CD8-positive, alpha-beta memory T cell (primary cell): ENCODE data around the gene NEURL1B. TPM values are rescaled to one million over a fixed set of nuclear protein-coding genes. Genes with fewer than 3 reads are reported as not detected.
A peak's percentile ranks its signal among the peaks of the same experiment; 100 is the strongest.

Experiments used
- CTCF ChIA-PET: fragments of 350-600 bp; sonication (Branson Sonifier 250); formaldehyde crosslinking; loops from one replicate; lab custom pipeline; 2021; ENCODE audit warnings: antibody characterized with exemption; lab: Charles Lee
- POLR2A ChIA-PET: fragments of 350-600 bp; sonication (Branson Sonifier 250); formaldehyde crosslinking; loops from one replicate; lab custom pipeline; 2021; ENCODE audit warnings: antibody characterized with exemption; lab: Charles Lee
- DNase-seq, 5 donors: peaks; one replicate each; pipeline versions ENCODE4 v3.0.0 to v3.0.0-alpha.2; 2020 to 2022; ENCODE audit warnings: mixed read lengths in 1 of 5
- H3K27ac ChIP-seq: one replicate; pipeline ENCODE4 v1.7.0; 2013; ENCODE audit warnings: low read depth, mild to moderate bottlenecking, low read length, moderate library complexity
- H3K27me3 ChIP-seq: 2 replicates; pipeline ENCODE4 v1.7.0; 2013; ENCODE audit warnings: low read length, mild to moderate bottlenecking; ENCODE audit not compliant: insufficient read depth, poor library complexity, severe bottlenecking
- H3K36me3 ChIP-seq: 2 replicates; pipeline ENCODE4 v1.7.0; 2013; ENCODE audit warnings: mild to moderate bottlenecking, low read length, moderate library complexity; ENCODE audit not compliant: insufficient read depth
- H3K4me1 ChIP-seq: 2 replicates; pipeline ENCODE4 v1.7.0; 2013; ENCODE audit warnings: mild to moderate bottlenecking, low read length, moderate library complexity; ENCODE audit not compliant: insufficient read depth
- H3K4me3 ChIP-seq: 2 replicates; pipeline ENCODE4 v1.7.0; 2013; ENCODE audit warnings: mild to moderate bottlenecking, low read length
- H3K9me3 ChIP-seq: 2 replicates; pipeline ENCODE4 v1.7.0; 2013; ENCODE audit warnings: mild to moderate bottlenecking, low read length
- H3K27ac Mint-ChIP-seq, 8 donors: one replicate each; pipeline ENCODE4 v1.8.0; 2020 to 2021; ENCODE audit warnings: mixed read lengths in 8 of 8, mild to moderate bottlenecking in 6 of 8, inconsistent platforms in 3 of 8, moderate library complexity in 3 of 8
- H3K27me3 Mint-ChIP-seq, 2 donors: one replicate each; pipeline ENCODE4 v1.8.0; 2020 to 2021; ENCODE audit warnings: mixed read lengths in 2 of 2, mild to moderate bottlenecking in 1 of 2, moderate library complexity in 1 of 2
- H3K36me3 Mint-ChIP-seq, 3 donors: one replicate each; pipeline ENCODE4 v1.8.0; 2020 to 2021; ENCODE audit warnings: mixed read lengths in 3 of 3, inconsistent platforms in 1 of 3, mild to moderate bottlenecking in 1 of 3
- H3K4me1 Mint-ChIP-seq, 3 donors: one replicate each; pipeline ENCODE4 v1.8.0; 2020 to 2021; ENCODE audit warnings: mixed read lengths in 3 of 3, inconsistent platforms in 1 of 3, mild to moderate bottlenecking in 1 of 3
- H3K4me3 Mint-ChIP-seq, 7 donors: one replicate each; pipeline ENCODE4 v1.8.0; 2020 to 2021; ENCODE audit warnings: mixed read lengths in 7 of 7, mild to moderate bottlenecking in 6 of 7, moderate library complexity in 4 of 7, inconsistent platforms in 2 of 7
- H3K9me3 Mint-ChIP-seq, 5 donors: one replicate each; pipeline ENCODE4 v1.8.0; 2020 to 2022; ENCODE audit warnings: mixed read lengths in 5 of 5, mild to moderate bottlenecking in 3 of 5, moderate library complexity in 2 of 5, inconsistent platforms in 1 of 5
- polyA plus RNA-seq: library from polyadenylated mRNA; unstranded; fragments of 300-500 nt; fragmentation: Illumina TruSeq; gene quantifications from one replicate; pipeline ENCODE4 v1.2.3, GENCODE V29; 2021
- total RNA-seq, 2 experiments: library from RNA; stranded (reverse); gene quantifications; one replicate each; pipeline ENCODE4 v1.2.3, GENCODE V29; 2021

The NEURL1B gene
- total and polyA plus RNA-seq, 3 experiments from 2014 or later: 0.04 to 0.13 TPM; not detected in 1

DNA sequence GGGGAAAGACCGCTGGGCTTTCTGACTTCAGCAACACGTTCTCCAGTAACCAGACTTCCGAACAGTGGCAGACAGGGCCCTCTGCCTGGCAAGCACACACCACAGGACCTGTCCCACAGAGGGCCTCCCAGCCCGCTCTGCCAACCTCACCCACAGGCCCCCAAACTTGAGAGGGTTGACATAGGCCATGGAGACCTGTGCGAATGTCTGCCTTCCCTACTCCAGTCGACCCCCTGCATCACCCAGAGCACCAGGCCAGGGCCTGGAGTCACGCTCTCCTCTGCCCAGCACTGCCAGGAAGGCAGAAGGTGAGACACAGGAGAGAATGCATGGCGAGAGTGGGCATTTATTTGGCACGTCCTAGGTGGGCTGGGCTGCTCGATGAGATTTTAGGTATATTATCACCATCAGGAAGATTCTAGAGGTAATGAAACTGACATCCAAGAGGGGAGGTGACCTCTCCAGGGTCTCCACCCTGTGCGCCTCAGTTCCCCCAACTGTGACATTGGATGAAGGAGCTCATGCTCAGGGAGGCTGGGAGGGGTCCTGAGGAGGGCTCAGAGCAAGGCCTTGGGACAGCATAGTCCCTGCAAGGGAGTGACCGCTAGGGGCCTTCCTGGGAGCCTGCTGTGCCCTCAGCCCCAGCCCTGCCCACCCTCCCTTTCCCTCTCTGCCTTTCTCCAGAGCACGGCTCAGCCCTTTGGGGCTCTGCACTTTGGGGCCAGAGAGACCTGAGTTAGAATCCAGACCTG, 75.0 kb downstream of the NEURL1B start:
- POLR2A ChIA-PET: interaction anchor here (0.6 to 1.2 kb wide), 2 partner anchors 54 to 61 kb away, joined by 3 to 4 read pairs; partner anchors contain the start of gene DUSP1
- H3K27ac ChIP-seq: no peak overlapping the region
- H3K4me1 ChIP-seq: peaks cover 12% of the 10 kb centered on the region
- no peaks in the 10 kb centered on the region for H3K36me3 ChIP-seq
- peak in 1 of 5 donors; percentile 41 for DNase-seq
- H3K4me3 ChIP-seq: no peak overlapping the region
- H3K4me1 Mint-ChIP-seq: peaks cover 11 to 24% (median 18%) of the 10 kb centered on the region in 3 donors
- H3K4me3 Mint-ChIP-seq: no peak overlapping the region
- no peaks in the 10 kb centered on the region for H3K9me3 ChIP-seq
- H3K36me3 Mint-ChIP-seq: no peaks in the 10 kb centered on the region
- peaks cover 2 to 13% of the 10 kb centered on the region in 2 donors for H3K27me3 Mint-ChIP-seq
- no peaks in the 10 kb centered on the region for H3K9me3 Mint-ChIP-seq
- CTCF ChIA-PET: interaction anchor here (0.9 to 2.0 kb wide), 31 partner anchors 9 to 266 kb away, joined by 3 to 54 read pairs (median 4); partner anchors contain the start of genes DUSP1 and RPL26L1
- peak overlapping the region in 3 of 8 donors; percentile 60 to 90 (median 76) for H3K27ac Mint-ChIP-seq
- no peaks in the 10 kb centered on the region for H3K27me3 ChIP-seq

DNA sequence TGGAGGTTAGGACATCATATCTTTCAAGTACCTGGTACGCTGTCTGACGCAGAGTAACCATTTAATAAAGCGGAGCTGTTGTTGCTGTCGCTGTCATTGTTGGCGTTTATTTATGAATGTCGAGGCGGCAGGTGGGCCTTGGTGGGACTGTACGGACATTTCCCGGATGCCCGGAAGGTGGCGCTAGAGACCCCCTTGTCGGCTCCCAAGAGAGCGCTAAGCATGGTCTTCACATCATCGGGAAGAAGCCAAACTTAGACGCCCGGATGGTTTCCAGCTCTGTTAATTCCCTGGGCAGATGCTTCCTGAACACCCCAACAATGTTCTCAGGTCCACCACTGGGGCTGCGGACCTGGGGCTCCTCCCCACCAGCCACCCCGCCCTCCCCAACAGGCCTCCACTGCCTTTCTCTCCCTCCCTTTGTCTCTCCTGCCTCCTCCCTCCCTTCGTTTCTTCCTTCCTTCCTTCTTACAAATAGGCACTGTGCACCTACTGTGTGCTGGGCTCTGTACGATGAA, 75.8 kb downstream of the NEURL1B start:
- H3K4me1 Mint-ChIP-seq: peaks cover 17 to 30% (median 25%) of the 10 kb centered on the region in 3 donors
- ChIA-PET CTCF (interaction anchor here (0.6 to 2.0 kb wide), 35 partner anchors 8 to 265 kb away, joined by 3 to 54 read pairs (median 4); partner anchors contain the start of genes DUSP1 and RPL26L1), POLR2A (interaction anchor here (0.6 to 1.2 kb wide), 2 partner anchors 54 to 60 kb away, joined by 3 to 4 read pairs; partner anchors contain the start of gene DUSP1)
- peak; percentile 75 to 86 (median 80) for DNase-seq
- H3K4me1 ChIP-seq: peaks cover 18% of the 10 kb centered on the region
- H3K27ac ChIP-seq: no peak overlapping the region
- H3K27ac Mint-ChIP-seq: peak overlapping the region in 7 of 8 donors; percentile 47 to 90 (median 79)
- H3K36me3 Mint-ChIP-seq: no peaks in the 10 kb centered on the region
- peak overlapping the region in 1 of 7 donors; percentile 9 for H3K4me3 Mint-ChIP-seq
- H3K27me3 ChIP-seq: no peaks in the 10 kb centered on the region
- H3K4me3 ChIP-seq: no peak overlapping the region
- no peaks in the 10 kb centered on the region for H3K9me3 Mint-ChIP-seq
- H3K9me3 ChIP-seq: no peaks in the 10 kb centered on the region
- no peaks in the 10 kb centered on the region for H3K36me3 ChIP-seq
- H3K27me3 Mint-ChIP-seq: peaks cover 2 to 8% of the 10 kb centered on the region in 2 donors

DNA sequence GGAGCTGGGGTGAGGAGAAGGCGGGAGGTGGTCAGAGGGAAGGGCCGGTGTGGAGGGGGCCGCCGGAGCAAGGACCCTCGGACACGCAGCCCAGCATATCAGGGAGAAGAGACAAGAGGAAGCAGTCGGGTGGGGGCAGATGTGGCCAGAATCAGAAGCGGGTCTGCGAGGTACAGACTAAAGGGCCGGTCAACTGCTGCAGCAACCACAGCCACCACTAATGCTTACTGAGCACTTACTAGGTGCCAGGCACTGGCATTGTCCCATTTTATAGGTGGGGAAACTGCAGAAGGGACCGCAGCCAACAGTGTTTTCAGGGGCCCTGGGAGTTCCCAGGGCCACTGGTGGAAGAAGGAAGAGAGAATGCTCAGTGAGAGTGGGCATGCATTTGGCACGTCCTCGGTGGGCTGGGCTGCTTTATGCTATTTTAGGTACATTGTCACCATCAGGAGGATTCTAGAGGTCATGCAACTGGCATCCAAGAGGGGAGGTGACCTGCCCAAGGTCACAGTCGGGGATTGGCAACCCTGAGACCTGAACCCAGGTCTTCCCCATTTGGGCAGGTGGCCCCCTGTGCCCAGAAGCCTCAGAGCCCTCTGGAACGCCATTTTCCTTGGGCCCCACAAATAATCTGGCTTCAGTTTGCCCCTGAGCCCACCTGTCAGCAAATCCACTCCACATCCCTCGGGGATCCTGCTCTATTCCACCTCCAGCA, 76.6 kb downstream of the NEURL1B start:
- Histone ChIP-seq H3K27ac (no peak overlapping the region), H3K4me3 (no peak overlapping the region), H3K27me3 (no peaks in the 10 kb centered on the region), H3K36me3 (no peaks in the 10 kb centered on the region), H3K4me1 (peaks cover 25% of the 10 kb centered on the region), H3K9me3 (no peaks in the 10 kb centered on the region)
- Mint-ChIP-seq H3K27ac (peak overlapping the region in 4 of 8 donors; percentile 79 to 90 (median 82)), H3K9me3 (no peaks in the 10 kb centered on the region), H3K36me3 (no peaks in the 10 kb centered on the region), H3K27me3 (peaks cover 0 to 3% of the 10 kb centered on the region in 2 donors), H3K4me3 (no peak overlapping the region), H3K4me1 (peaks cover 25 to 38% (median 33%) of the 10 kb centered on the region in 3 donors)
- CTCF ChIA-PET: interaction anchor here (0.6 to 2.0 kb wide), 32 partner anchors 8 to 264 kb away, joined by 3 to 54 read pairs (median 4); partner anchors contain the start of genes DUSP1 and RPL26L1
- POLR2A ChIA-PET: interaction anchor here (1.2 kb wide), 1 partner anchor 53 kb away, joined by 4 read pairs; the partner anchor contains the start of gene DUSP1
- no peak for DNase-seq

DNA sequence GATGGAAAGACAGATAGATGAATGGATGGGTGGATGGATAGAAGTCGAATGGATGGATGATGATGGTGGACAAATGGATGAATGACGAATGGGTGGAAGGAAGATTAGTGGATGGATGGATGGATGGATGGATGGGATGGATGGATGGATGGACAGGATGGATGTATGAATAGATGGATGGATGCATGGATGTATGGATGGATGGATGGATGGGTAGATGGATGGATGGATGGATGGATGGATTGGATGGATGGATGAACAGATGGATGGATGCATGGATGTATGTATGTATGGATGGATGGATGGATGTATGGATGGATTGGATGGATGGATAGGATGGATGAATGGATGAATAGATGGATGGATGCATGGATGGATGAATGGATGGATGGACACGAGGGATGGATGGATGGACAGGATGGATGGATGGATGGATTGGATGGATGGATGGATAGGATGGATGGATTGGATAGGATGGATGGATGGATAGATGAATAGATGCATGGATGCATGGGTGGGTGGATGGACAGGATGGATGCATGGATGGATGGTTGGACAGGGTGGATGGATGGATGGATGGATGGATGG, 77.6 kb downstream of the NEURL1B start:
- H3K9me3 ChIP-seq: no peaks in the 10 kb centered on the region
- H3K27me3 ChIP-seq: no peaks in the 10 kb centered on the region
- Mint-ChIP-seq H3K36me3 (no peaks in the 10 kb centered on the region), H3K27ac (no peak overlapping the region), H3K9me3 (no peaks in the 10 kb centered on the region), H3K27me3 (no peaks in the 10 kb centered on the region), H3K4me1 (peaks cover 23 to 37% (median 32%) of the 10 kb centered on the region in 3 donors), H3K4me3 (no peak overlapping the region)
- H3K27ac ChIP-seq: no peak overlapping the region
- no peak for DNase-seq
- peaks cover 26% of the 10 kb centered on the region for H3K4me1 ChIP-seq
- ChIA-PET POLR2A (interaction anchor here (2.2 kb wide), 1 partner anchor 53 kb away, joined by 8 read pairs; the partner anchor contains the start of gene DUSP1), CTCF (interaction anchor here (1.6 to 3.5 kb wide), 3 partner anchors 53 to 215 kb away, joined by 3 to 31 read pairs (median 10); partner anchors contain the start of gene DUSP1)
- H3K36me3 ChIP-seq: no peaks in the 10 kb centered on the region
- H3K4me3 ChIP-seq: no peak overlapping the region

DNA sequence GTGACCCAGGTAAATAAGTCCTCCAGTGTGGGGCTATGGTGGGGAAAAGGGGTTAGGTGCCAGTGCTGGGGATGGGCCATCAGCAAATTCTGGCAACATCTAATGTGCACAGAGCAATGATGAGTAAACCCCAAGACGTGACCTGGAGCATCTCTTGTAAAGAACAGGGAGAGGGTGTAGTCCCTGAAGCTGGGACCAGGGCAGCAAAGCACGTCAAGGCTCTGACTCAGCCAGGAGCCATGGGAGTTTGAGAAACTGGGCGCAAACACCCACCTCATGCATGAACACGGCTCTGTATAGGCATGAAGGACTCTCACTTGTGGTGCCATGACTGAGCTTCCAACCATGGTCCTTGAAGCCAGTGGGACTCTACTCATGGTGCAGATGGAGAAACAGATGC, 78.1 kb downstream of the NEURL1B start:
- peak overlapping the region in 1 of 8 donors; percentile 29 for H3K27ac Mint-ChIP-seq

DNA sequence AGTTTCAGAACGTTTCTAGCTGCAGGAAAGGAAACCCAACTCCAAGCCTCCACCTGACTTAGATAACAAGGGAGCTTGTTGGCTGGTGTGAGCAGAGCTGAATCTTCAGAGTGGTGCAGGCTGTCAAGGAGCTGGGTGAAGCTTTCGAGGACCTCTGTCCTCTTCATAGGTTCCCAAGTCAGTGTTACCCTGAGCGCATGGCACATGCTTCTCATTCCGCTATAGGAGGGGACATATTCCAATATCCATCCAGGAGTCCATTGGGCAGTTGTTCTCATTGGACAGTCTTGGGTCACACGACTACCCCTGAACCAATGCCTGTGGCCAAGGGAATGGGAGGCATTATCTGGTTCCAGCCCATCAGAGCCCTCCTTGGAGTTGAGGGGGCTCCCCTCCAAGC, 79.6 kb downstream of the NEURL1B start:
- no peak overlapping the region for H3K27ac ChIP-seq
- Mint-ChIP-seq H3K9me3 (no peaks in the 10 kb centered on the region), H3K27ac (peak overlapping the region in 1 of 8 donors; percentile 61), H3K36me3 (no peaks in the 10 kb centered on the region), H3K4me1 (peaks cover 23 to 35% (median 27%) of the 10 kb centered on the region in 3 donors), H3K4me3 (peak overlapping the region in 1 of 7 donors; percentile 61), H3K27me3 (no peaks in the 10 kb centered on the region)
- no peaks in the 10 kb centered on the region for H3K36me3 ChIP-seq
- CTCF ChIA-PET: interaction anchor here (1.0 to 3.5 kb wide), 6 partner anchors 51 to 239 kb away, joined by 3 to 31 read pairs (median 3); partner anchors contain the start of genes DUSP1 and RPL26L1
- H3K4me3 ChIP-seq: no peak overlapping the region
- H3K9me3 ChIP-seq: no peaks in the 10 kb centered on the region
- POLR2A ChIA-PET: interaction anchor here (1.1 to 2.2 kb wide), 2 partner anchors 51 to 57 kb away, joined by 4 to 8 read pairs; partner anchors contain the start of gene DUSP1
- H3K27me3 ChIP-seq: no peaks in the 10 kb centered on the region
- H3K4me1 ChIP-seq: peaks cover 26% of the 10 kb centered on the region
- no peak for DNase-seq

More for the DNA sequence above, 78.1 kb downstream of the NEURL1B start:
- no peak overlapping the region for H3K27ac ChIP-seq
- Mint-ChIP-seq H3K36me3 (no peaks in the 10 kb centered on the region), H3K4me3 (no peak overlapping the region), H3K4me1 (peaks cover 23 to 37% (median 32%) of the 10 kb centered on the region in 3 donors), H3K9me3 (no peaks in the 10 kb centered on the region), H3K27me3 (no peaks in the 10 kb centered on the region)
- no peak overlapping the region for H3K4me3 ChIP-seq
- no peaks in the 10 kb centered on the region for H3K27me3 ChIP-seq
- no peaks in the 10 kb centered on the region for H3K36me3 ChIP-seq
- ChIA-PET POLR2A (interaction anchor here (2.2 kb wide), 1 partner anchor 53 kb away, joined by 8 read pairs; the partner anchor contains the start of gene DUSP1), CTCF (interaction anchor here (1.6 to 3.5 kb wide), 3 partner anchors 52 to 214 kb away, joined by 3 to 31 read pairs (median 10); partner anchors contain the start of gene DUSP1)
- H3K4me1 ChIP-seq: peaks cover 26% of the 10 kb centered on the region
- no peaks in the 10 kb centered on the region for H3K9me3 ChIP-seq
- DNase-seq: no peak
